Stimulated activated CD4-positive, alpha-beta T cell treated with anti-CD3 and anti-CD28 coated beads, Interleukin-4, amount 100 ng/mL, for 48 hours (primary cell): Measurements from ENCODE around the gene KIRREL3.

Source experiments
- DNase-seq, 2 donors: peaks; one replicate each; pipeline ENCODE4 v3.0.0-alpha.2; 2020; ENCODE audit warnings: low read depth in 2 of 2

The KIRREL3 gene

GRCh38 chr11:126601550-126602215, 398.9 kb downstream of the KIRREL3 start:
- DNase-seq: no peak

- DNase-seq: no peak
Observed at GRCh38 chr11:126601136-126601535, 399.4 kb downstream of the KIRREL3 start.

- no peak for DNase-seq
Observed at GRCh38 chr11:126599217-126599897, 401.2 kb downstream of the KIRREL3 start.

DNA sequence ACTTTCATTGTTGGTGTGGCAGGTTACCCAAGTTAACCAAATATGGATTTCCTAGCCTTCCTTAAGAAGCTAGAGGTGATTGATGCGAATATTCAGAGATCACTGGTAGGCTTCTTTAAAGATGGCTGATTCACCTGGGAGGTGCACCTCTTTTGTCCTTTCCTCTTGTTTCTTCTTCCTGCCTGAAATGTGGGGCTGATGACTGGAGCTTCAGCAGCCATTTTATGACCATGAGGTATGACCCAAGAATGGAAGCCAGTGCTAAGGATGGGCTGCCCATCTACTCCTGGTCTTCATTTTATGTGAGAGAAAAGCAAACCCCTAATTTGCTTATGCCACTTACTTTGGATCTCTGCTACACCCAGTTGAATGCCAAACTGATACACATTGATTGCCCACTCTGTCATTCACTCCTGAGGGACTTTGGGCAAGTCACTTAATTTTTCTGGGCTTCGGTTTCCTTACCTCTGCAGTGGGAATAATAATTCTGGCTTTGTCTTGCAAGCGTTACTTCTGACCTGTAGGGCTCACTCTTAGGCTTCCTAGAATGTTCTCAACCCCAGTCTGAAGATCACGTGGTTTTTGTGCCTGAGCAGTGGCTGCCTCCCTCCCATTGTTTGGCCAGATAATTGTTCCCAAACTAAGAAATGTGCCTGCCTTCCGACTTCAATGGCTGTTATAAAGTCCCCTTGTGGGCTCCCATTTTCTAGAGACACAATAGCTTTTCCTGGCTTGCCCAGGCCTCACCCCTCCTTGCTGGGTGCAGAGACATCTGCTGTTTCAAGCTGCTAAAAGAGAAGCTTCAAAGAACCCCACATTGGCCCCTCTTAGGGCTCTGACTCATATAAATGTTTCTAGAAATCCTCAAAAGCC, 402.0 kb downstream of the KIRREL3 start:
- no peak for DNase-seq

DNA sequence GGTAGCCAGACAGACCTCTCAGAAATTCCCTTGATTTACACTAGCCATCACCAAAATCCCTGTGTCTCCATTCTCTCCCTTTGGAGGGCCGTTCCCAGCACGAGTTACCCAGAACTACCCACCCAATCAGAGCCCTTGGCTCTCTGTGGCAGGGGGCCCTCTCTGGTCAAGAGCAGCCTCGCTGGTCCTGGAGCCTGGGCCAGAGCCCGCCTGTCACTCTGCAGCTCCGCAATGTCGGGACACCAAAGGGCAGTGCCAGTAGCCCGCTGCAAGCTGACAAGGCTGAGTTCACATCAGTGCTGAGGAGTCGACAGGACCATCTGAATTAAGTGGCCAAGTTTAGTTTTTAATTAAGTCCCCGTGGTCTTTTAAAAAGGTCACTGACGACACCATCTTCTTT, 403.5 kb downstream of the KIRREL3 start:
- no peak for DNase-seq

DNA sequence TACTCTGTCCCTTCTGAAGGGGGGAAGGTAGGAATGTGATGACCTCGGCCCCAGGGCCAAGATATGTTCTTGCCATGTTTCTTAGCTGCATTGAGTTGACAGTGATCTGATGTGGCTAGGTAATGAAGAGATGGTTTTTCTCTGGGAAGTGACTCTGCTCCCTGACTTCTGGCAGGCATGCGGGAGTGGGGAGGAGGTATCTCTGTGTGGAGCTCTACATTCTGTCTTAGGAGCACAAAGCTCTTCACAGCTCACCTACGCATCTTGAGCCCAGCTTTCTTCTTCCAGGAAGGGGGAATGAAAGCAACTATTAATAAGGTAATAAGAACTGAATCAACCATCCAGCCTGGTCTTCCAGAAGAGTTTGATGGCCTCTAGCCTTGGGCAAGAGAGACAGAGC, 404.1 kb downstream of the KIRREL3 start:
- DNase-seq: no peak

DNA sequence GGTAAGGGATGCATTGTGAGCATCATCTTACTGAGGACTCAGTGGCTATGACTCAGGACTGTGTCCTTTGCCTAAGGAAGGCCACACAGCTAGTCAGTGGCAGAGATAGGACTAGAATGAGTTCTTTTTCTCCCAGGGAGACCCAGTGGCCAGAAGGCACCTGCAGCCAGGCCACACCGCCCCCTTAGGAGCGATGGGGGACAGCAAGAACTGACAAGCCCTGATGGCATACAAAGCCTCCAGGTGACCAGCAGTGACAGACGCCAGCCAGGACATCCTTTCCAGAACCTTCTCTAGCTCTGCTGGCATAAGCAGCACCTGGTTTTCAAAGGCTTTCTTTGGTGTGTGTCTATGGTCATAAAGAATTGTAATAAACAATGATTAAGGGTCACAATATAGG, 405.0 kb downstream of the KIRREL3 start:
- no peak for DNase-seq

DNA sequence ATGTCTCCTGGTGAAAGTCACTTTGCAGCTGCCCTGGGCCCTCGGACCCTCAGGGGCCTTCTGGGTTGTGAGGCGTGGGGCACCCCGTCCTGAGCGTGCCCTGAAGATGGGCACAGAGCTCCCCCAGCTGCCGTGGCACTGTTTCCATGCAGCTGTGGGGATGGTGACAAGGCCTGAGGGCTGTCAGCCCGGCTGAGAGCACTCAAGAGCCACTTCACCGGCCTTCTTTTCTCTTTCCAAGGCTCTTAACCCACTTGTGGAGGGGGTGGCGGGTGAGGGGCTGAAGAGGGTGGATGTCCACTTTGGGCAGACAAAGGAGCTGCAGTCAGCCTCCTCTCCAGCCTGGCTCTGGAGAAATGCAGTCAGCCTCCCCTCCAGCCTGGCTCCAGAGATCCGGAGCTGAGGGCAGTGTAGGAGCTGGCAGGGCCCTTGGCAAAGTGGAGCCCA, 405.6 kb downstream of the KIRREL3 start:
- DNase-seq: no peak

- no peak for DNase-seq
Observed at GRCh38 chr11:126592496-126593410, 407.8 kb downstream of the KIRREL3 start.

- DNase-seq: no peak
Observed at GRCh38 chr11:126591966-126592489, 408.5 kb downstream of the KIRREL3 start.

DNA sequence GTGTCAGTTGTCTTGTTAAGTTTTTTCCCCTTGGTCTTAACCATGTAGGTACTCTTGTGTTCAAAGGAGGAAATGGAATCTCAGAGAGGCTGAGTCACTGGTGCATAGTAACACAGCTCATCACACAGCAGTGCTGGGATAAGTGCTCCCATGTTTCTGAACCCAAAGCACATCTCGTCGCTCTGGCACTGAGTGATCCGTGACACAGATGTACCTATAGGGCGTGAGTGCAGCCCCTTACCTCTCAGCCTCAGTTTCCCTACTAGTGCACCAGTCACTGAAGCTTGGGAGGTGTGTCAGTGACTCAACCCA, 411.1 kb downstream of the KIRREL3 start:
- DNase-seq: no peak

DNA sequence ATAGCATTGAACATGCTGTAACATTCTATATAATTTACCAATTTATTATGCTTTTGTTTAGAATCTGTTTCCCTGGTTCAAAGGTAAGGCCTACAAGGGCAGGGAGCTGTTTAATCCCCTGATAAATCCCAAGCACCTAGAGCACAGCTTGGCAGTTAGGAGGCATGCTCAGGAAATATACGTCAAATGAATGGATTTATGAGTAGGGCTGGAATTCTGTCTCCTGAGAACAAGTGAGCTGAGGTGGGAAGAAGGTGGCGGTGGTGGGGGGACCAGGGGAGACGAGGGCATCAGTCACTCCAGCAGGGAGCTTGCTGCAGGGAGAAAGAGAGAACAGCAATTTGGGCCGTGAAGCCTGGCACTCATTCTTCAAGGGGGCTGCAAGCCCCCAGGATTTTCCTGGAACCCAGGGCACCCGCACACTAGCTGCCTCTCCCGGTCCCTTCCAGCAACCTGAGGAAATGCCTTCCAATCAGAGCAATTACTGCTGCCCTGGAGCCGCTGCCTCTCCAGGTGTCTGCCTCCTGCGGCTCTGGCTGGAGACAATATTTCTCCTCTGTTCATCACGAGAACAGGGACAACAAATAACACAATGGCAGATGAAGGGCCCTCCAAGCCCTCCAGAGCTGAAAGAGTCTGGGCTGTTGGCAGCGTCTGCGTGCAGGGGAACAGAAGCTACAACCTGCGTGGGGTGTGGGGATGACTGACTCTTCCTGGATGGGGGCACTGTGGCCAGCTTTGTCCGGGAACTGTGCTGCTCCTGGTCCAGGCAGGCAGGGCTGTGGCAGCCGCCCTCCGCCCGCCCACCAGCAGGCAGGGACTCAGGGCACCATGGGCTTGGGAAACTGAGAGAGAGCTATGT, 411.7 kb downstream of the KIRREL3 start:
- DNase-seq: no peak

DNA sequence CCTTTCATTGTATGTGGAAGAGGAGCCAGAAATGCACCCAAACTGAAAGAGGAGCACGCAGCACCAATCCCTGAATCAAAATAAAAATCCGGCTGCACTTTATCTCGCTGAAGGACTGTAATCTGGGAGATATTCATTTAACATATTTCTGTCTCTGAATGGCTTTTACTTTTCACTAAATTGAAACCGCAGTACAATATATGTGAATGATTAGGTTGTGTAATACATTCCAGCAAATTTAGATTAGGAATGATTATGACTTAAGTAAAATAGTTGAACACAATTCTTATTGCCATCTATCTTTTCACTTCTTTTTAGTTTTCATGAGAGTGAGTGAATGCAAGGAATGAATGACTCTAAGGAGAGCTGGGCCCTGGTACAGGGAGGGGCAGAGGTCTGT, 413.0 kb downstream of the KIRREL3 start:
- DNase-seq: no peak

GRCh38 chr11:126585774-126586491, 414.6 kb downstream of the KIRREL3 start:
- no peak for DNase-seq

GRCh38 chr11:126585388-126585773, 415.2 kb downstream of the KIRREL3 start:
- DNase-seq: no peak

DNA sequence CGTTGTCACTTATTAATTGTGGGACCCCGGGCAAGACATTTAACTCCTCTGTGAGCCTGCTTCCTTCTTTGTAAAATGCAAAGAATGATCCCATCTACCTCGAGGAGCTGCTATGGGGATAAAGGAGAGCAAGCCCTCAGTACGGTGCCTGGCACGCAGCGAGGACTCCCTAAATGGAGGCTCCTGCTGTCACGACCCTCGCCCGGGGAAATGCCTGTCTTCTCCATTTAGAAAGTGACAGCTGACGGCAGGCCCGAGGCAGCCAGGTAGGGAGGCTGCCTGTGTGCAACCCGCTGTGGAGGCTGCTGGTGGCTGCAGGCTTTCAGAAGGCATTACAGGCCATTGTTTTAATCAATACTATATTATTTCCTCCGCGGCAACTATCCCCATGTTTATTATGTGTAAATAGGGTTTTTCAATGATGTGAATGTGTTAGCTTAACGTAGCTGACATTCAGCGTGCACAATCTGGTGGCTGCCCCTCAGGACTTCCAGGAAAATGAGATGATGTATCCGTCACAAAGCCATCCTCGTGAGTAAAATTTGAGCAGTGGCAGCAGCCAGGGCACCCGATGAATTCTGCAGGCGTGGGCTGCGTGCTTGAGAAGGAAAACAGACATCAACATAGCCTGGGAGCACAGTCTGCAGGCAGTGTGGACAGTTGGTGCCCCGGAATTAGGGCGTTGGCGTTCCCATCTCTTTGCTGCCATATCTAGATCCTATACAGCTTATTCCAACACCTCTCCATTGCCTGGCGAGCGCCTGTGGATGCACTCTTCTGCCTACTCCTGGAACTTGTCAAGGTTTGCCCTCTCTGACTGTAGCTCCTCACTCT, 416.8 kb downstream of the KIRREL3 start:
- DNase-seq: no peak

DNA sequence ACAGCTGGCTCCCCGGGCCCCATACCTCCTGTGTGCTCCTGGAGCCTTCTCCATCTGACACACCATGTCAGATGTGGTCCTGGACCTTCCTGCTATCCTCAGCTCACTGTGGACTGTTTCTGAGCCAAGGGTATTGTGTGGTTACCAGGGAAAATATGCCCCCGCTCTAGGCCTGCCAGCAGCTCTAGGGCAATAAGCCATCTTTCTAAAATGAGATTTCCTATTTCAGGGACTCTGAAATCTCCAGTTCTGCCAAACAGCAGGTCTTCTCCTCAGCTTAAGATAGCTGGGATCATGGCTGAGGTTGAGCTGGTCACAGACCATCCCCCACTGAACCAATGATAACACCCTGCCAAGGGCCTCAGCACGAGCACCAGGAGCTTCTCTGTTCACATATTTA, 417.5 kb downstream of the KIRREL3 start:
- no peak for DNase-seq

DNA sequence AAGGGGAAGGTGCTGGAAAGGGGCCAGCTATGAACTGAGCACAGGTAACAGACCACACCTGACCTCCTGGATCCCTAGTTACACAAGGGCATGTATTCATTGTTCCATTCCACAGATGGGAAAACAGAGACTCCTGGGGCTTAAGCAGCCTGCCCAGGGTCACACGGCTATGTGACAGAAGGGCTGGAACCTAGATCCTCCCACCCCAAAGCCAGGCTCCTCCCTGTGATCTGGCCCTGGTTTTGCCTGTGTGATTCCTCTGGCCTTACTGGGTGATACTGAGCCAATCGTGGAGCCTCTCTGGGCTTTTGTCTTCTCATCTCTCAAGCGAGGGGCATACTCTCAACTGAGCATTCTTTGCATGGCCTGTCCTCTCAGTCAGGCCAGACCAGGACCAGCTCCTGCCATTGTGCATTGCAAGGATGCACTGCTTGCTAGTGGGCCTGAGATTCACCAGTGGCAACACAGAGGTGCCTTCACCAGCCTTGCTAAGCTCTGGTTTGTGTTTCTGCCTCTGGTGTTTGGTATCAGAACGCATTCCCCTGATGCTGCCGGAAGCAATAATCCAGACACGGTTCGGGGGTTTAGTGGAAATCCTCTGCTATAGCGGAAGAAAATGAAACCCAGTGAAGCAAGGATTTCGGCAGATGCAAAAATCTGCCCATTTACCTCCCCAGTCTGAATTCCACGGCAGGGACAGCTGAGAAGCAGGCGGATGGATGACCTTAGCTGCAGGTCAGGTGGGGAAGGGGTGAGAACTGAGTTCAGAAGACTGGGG, 418.5 kb downstream of the KIRREL3 start:
- DNase-seq: no peak
